ENCODE measurements around the gene PRKCH. TPM values are rescaled to one million over a fixed set of nuclear protein-coding genes. Genes with fewer than 3 reads are reported as not detected.
"Not testable (repeated sequence)": the region's sequence is repeated elsewhere in the genome, so short reads cannot be mapped to it uniquely, and the experiment has no call there.

Gene PRKCH
- total RNA-seq, 1 experiment from 2014 or later: 22.3 TPM

DNA sequence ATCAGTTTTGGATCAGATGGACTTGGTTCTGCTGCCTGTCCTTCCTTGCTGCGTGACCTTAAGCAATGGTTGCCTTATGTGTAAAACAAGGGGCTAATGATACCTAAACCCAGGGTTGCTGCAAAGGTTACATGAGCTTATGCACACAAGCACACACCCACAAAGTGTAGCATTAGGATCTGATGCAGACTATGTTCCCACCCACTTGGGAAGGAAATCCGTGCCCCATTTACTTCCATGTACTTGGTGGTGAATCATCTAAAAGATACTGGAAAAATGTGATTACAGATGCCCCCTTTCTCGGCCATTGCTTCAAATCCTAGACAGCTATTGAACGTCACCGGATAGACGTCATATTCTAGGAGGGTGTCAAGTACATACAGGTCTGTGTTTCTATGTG is 87.1 kb downstream of the PRKCH start:
- no TSS peak for BruUV-seq (replicated peaks)
- intact Hi-C loops (cut with micrococcal nuclease; ENCODE audit: unreplicated experiment): no loop called here
- Mint-ChIP-seq H3K36me3 (ENCODE audit: insufficient read depth, unreplicated experiment) (no peaks in the 10 kb centered on the region), H3K27ac (ENCODE audit: unreplicated experiment) (no peak overlapping the region), H3K4me3 (ENCODE audit: low read depth, unreplicated experiment) (no peak overlapping the region), H3K9me3 (ENCODE audit: low read depth, unreplicated experiment) (no peaks in the 10 kb centered on the region), H3K4me1 (ENCODE audit: low read depth, unreplicated experiment) (no peaks in the 10 kb centered on the region), H3K27me3 (ENCODE audit: unreplicated experiment) (no peaks in the 10 kb centered on the region)
- TF ChIP-seq, protein P1, sequence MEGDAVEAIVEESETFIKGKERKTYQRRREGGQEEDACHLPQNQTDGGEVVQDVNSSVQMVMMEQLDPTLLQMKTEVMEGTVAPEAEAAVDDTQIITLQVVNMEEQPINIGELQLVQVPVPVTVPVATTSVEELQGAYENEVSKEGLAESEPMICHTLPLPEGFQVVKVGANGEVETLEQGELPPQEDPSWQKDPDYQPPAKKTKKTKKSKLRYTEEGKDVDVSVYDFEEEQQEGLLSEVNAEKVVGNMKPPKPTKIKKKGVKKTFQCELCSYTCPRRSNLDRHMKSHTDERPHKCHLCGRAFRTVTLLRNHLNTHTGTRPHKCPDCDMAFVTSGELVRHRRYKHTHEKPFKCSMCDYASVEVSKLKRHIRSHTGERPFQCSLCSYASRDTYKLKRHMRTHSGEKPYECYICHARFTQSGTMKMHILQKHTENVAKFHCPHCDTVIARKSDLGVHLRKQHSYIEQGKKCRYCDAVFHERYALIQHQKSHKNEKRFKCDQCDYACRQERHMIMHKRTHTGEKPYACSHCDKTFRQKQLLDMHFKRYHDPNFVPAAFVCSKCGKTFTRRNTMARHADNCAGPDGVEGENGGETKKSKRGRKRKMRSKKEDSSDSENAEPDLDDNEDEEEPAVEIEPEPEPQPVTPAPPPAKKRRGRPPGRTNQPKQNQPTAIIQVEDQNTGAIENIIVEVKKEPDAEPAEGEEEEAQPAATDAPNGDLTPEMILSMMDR (IDR thresholded peaks at IDR 0.05; ENCODE audit: unreplicated experiment): no peak
- DNase-seq: no peak
- CTCF ChIA-PET: no interaction called here

DNA sequence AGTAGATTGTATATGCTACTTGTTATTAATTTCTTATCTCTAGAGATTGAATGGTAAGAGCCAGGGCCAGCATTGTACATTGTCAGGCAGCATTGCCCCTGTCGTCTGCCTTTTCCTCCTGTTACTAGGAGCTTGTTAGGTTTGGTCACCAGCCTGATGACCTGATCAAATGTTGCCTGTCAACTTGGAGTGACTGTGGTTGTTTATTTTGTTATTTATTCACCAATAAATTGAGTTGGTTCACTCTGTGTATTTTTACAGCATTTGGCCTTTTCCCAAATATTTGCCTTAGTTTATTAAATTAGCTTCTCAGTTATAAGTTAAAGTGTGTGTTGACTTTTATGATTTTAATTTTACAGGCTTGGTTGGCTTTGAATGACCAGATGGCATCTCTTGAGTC is 88.4 kb downstream of the PRKCH start:
- CTCF ChIA-PET: no interaction called here
- intact Hi-C loops (cut with micrococcal nuclease; ENCODE audit: unreplicated experiment): no loop called here
- no peak for DNase-seq
- no peaks in the 10 kb centered on the region for H3K36me3 Mint-ChIP-seq (ENCODE audit: insufficient read depth, unreplicated experiment)
- no TSS peak for BruUV-seq (replicated peaks)
- TF ChIP-seq, protein P1 (IDR thresholded peaks at IDR 0.05; ENCODE audit: unreplicated experiment): no peak
- H3K27ac Mint-ChIP-seq (ENCODE audit: unreplicated experiment): no peak overlapping the region
- no peaks in the 10 kb centered on the region for H3K27me3 Mint-ChIP-seq (ENCODE audit: unreplicated experiment)
- no peaks in the 10 kb centered on the region for H3K9me3 Mint-ChIP-seq (ENCODE audit: low read depth, unreplicated experiment)
- H3K4me1 Mint-ChIP-seq (ENCODE audit: low read depth, unreplicated experiment): no peaks in the 10 kb centered on the region
- H3K4me3 Mint-ChIP-seq (ENCODE audit: low read depth, unreplicated experiment): no peak overlapping the region

DNA sequence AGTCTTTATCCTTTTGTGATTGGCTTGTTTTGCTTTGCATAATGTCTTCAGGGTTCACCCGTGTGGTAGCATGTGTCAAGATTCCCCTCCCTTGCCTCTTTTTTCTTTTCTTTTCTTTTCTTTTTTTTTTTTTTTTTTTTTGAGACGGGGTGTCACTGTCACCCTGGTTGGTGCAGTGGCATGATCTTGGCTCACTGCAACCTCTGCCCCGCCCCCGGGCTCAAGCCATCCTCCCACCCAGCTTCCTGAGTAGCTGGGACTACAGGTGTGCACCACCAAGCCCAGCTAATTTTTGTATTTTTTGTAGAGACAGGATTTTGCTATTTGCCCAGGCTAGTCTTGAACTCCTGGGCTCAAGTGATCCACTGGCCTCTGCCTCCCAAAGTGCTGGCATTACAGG is 94.6 kb downstream of the PRKCH start:
- DNase-seq; H3K9me3 Mint-ChIP-seq (ENCODE audit: low read depth, unreplicated experiment); BruUV-seq (replicated peaks); H3K4me1 Mint-ChIP-seq (ENCODE audit: low read depth, unreplicated experiment); H3K27ac Mint-ChIP-seq (ENCODE audit: unreplicated experiment); H3K27me3 Mint-ChIP-seq (ENCODE audit: unreplicated experiment); intact Hi-C loops (cut with micrococcal nuclease; ENCODE audit: unreplicated experiment); H3K36me3 Mint-ChIP-seq (ENCODE audit: insufficient read depth, unreplicated experiment); CTCF ChIA-PET; H3K4me3 Mint-ChIP-seq (ENCODE audit: low read depth, unreplicated experiment): not testable (repeated sequence)

DNA sequence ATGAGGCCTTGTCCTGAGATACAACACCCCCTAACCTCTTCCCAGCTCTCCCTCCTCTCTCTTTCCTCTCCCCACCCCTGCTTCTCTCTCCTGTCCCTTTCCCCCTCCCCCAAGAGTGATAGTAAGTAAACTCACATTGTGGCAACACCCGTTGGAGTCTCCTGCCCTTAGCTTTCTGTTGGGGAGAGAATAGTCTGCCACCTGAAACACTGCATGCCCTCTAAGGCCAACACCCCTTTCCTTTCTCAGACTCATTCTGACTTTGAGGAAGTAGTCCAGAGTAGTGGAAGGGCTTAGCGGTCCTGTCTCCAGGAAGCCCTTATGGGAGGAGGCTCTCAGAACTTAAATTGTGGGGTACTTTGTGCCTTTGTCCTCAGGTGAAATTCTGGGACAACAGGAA is 95.2 kb downstream of the PRKCH start:
- Mint-ChIP-seq H3K4me3 (ENCODE audit: low read depth, unreplicated experiment) (no peak overlapping the region), H3K36me3 (ENCODE audit: insufficient read depth, unreplicated experiment) (no peaks in the 10 kb centered on the region), H3K9me3 (ENCODE audit: low read depth, unreplicated experiment) (no peaks in the 10 kb centered on the region), H3K27ac (ENCODE audit: unreplicated experiment) (no peak overlapping the region), H3K27me3 (ENCODE audit: unreplicated experiment) (no peaks in the 10 kb centered on the region), H3K4me1 (ENCODE audit: low read depth, unreplicated experiment) (peaks cover 8% of the 10 kb centered on the region)
- TF ChIP-seq, protein P1 (IDR thresholded peaks at IDR 0.05; ENCODE audit: unreplicated experiment): no peak
- CTCF ChIA-PET: no interaction called here
- intact Hi-C loops (cut with micrococcal nuclease; ENCODE audit: unreplicated experiment): no loop called here
- DNase-seq: no peak
- BruUV-seq (replicated peaks): no TSS peak

DNA sequence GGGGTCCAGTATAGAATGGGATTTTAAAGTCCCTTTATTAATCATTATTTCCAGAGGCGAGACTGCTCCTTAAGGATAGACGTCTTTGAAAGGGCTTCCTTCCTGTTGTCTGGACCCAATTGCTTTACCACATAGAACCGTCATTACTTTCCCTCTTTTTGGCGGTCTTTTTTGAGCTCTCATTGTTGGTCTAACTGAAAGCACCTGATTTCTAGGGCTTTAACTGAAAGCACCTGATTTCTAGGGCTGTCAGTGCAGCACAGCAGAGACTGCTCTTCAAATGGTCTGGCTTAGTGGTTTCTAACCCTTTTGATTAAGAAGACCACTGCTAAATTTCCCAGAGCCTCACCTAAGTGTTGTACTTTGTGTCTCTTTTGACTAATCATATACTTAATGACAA is 95.8 kb downstream of the PRKCH start:
- no peaks in the 10 kb centered on the region for H3K9me3 Mint-ChIP-seq (ENCODE audit: low read depth, unreplicated experiment)
- DNase-seq: no peak
- no peaks in the 10 kb centered on the region for H3K27me3 Mint-ChIP-seq (ENCODE audit: unreplicated experiment)
- H3K4me3 Mint-ChIP-seq (ENCODE audit: low read depth, unreplicated experiment): no peak overlapping the region
- no TSS peak for BruUV-seq (replicated peaks)
- CTCF ChIA-PET: interaction anchor here (1.0 kb wide), 1 partner anchor 15 kb away, joined by 8 read pairs; no protein-coding TSS in a partner anchor
- TF ChIP-seq, protein P1 (IDR thresholded peaks at IDR 0.05; ENCODE audit: unreplicated experiment): no peak
- H3K4me1 Mint-ChIP-seq (ENCODE audit: low read depth, unreplicated experiment): peaks cover 8% of the 10 kb centered on the region
- H3K27ac Mint-ChIP-seq (ENCODE audit: unreplicated experiment): no peak overlapping the region
- H3K36me3 Mint-ChIP-seq (ENCODE audit: insufficient read depth, unreplicated experiment): no peaks in the 10 kb centered on the region
- intact Hi-C loops (cut with micrococcal nuclease; ENCODE audit: unreplicated experiment): no loop called here
